Liver (tissue), 9 donors: Measurements from ENCODE around the gene SELENOV. TPM values are rescaled to one million over a fixed set of nuclear protein-coding genes. Genes with fewer than 3 reads are reported as not detected.

Experiments
- DNase-seq: peaks from one replicate; pipeline ENCODE4 v3.0.0-alpha.2; 2017; ENCODE audit warnings: low spot score
- H3K27ac ChIP-seq, 2 donors: one replicate each; pipeline ENCODE4 v1.7.0; 2013; ENCODE audit warnings: inconsistent platforms in 2 of 2, low read length in 2 of 2, control low read depth in 1 of 2, low read depth in 1 of 2, mild to moderate bottlenecking in 1 of 2
- H3K27me3 ChIP-seq, 4 donors: one replicate each; pipeline versions ENCODE4 v1.6.1 to v1.7.0; 2013; ENCODE audit warnings: low read length in 3 of 4, inconsistent platforms in 1 of 4, mild to moderate bottlenecking in 1 of 4, moderate library complexity in 1 of 4; ENCODE audit not compliant: control insufficient read depth in 4 of 4, insufficient read depth in 4 of 4
- H3K36me3 ChIP-seq, 4 donors: one replicate each; pipeline versions ENCODE4 v1.6.1 to v1.7.0; 2013; ENCODE audit warnings: low read length in 3 of 4, mild to moderate bottlenecking in 3 of 4, low read depth in 1 of 4, moderate library complexity in 1 of 4; ENCODE audit not compliant: control insufficient read depth in 4 of 4, insufficient read depth in 3 of 4
- H3K4me1 ChIP-seq, 4 donors: one replicate each; pipeline versions ENCODE4 v1.6.1 to v1.7.0; 2013; ENCODE audit warnings: low read length in 3 of 4, mild to moderate bottlenecking in 3 of 4, moderate library complexity in 1 of 4; ENCODE audit not compliant: control insufficient read depth in 4 of 4, insufficient read depth in 4 of 4
- H3K4me3 ChIP-seq, 3 donors: one replicate each; pipeline versions ENCODE4 v1.6.1 to v1.7.0; 2013; ENCODE audit warnings: low read length in 3 of 3, control low read depth in 1 of 3, low read depth in 1 of 3, mild to moderate bottlenecking in 1 of 3
- H3K9ac ChIP-seq, 2 donors: one replicate each; pipeline ENCODE4 v1.7.0; 2013; ENCODE audit warnings: low read length in 2 of 2, mild to moderate bottlenecking in 2 of 2, moderate library complexity in 2 of 2, control low read depth in 1 of 2, low read depth in 1 of 2
- H3K9me3 ChIP-seq, 4 donors: one replicate each; pipeline versions ENCODE4 v1.6.1 to v1.7.0; 2013; ENCODE audit warnings: low read length in 3 of 4; ENCODE audit not compliant: control insufficient read depth in 4 of 4
- ATF3 ChIP-seq: IDR thresholded peaks from 2 replicates; pipeline ENCODE4 v1.6.1; 2016; ENCODE audit warnings: antibody characterized with exemption
- CTCF ChIP-seq: fragments of 150-350 bp; IDR thresholded peaks from 2 replicates; pipeline ENCODE4 v1.5.1; 2017; ENCODE audit warnings: improper control_type of control experiment, low read depth, low read length; ENCODE audit not compliant: missing input control
- EGR1 ChIP-seq, 2 donors: IDR thresholded peaks; 2 replicates each; pipeline ENCODE4 v1.6.1; 2016 to 2018; ENCODE audit warnings: antibody characterized with exemption in 2 of 2, low read depth in 2 of 2
- FOXA1 ChIP-seq: IDR thresholded peaks from 2 replicates; pipeline ENCODE4 v1.6.1; 2016; ENCODE audit warnings: antibody characterized with exemption
- FOXA2 ChIP-seq: IDR thresholded peaks from 2 replicates; pipeline ENCODE4 v1.6.1; 2016; ENCODE audit warnings: antibody characterized with exemption
- GABPA ChIP-seq, 2 donors: IDR thresholded peaks in 1 of 2; conservative IDR thresholded peaks in 1 of 2; 2 replicates each; pipeline ENCODE4 v1.6.1; 2016; ENCODE audit warnings: antibody characterized with exemption in 2 of 2, mild to moderate bottlenecking in 1 of 2, moderate library complexity in 1 of 2
- HNF4A ChIP-seq, 2 donors: conservative IDR thresholded peaks; 2 replicates each; pipeline ENCODE4 v1.6.1; 2016; ENCODE audit warnings: antibody characterized with exemption in 2 of 2, mild to moderate bottlenecking in 2 of 2
- HNF4G ChIP-seq: IDR thresholded peaks from 2 replicates; pipeline ENCODE4 v1.6.1; 2016; ENCODE audit warnings: antibody characterized with exemption
- JUND ChIP-seq, 2 donors: IDR thresholded peaks; 2 replicates each; pipeline ENCODE4 v1.6.1; 2016; ENCODE audit warnings: antibody characterized with exemption in 2 of 2
- MAX ChIP-seq: IDR thresholded peaks from 2 replicates; pipeline ENCODE4 v1.6.1; 2016; ENCODE audit warnings: antibody characterized with exemption
- NR2F2 ChIP-seq: IDR thresholded peaks from 2 replicates; pipeline ENCODE4 v1.6.1; 2016; ENCODE audit warnings: antibody characterized with exemption
- RAD21 ChIP-seq, 2 donors: IDR thresholded peaks; 2 replicates each; pipeline ENCODE4 v1.6.1; 2016; ENCODE audit warnings: antibody characterized with exemption in 2 of 2, mild to moderate bottlenecking in 2 of 2
- RXRA ChIP-seq, 2 donors: IDR thresholded peaks; 2 replicates each; pipeline ENCODE4 v1.6.1; 2017 to 2018; ENCODE audit warnings: antibody characterized with exemption in 2 of 2, mild to moderate bottlenecking in 1 of 2
- SP1 ChIP-seq: IDR thresholded peaks from 2 replicates; pipeline ENCODE4 v1.6.1; 2018; ENCODE audit warnings: antibody characterized with exemption, mild to moderate bottlenecking
- TAF1 ChIP-seq: conservative IDR thresholded peaks from 2 replicates; pipeline ENCODE4 v1.6.1; 2016; ENCODE audit warnings: antibody characterized with exemption, mild to moderate bottlenecking
- YY1 ChIP-seq: IDR thresholded peaks from 2 replicates; pipeline ENCODE4 v1.6.1; 2016; ENCODE audit warnings: antibody characterized with exemption, mild to moderate bottlenecking
- ZBTB33 ChIP-seq: IDR thresholded peaks from 2 replicates; pipeline ENCODE4 v1.6.1; 2016; ENCODE audit warnings: antibody characterized with exemption
- WGBS: extraction: QIAGEN DNeasy Blood & Tissue Kit; methylation state at CpG from one replicate; pipeline ENCODE4 v1.1.7; 2013; 5-methylcytosine and 5-hydroxymethylcytosine counted together
- polyA plus RNA-seq, 2 donors: library from polyadenylated mRNA; stranded (reverse) in 1 of 2; unstranded in 1 of 2; fragments of 200-250 nt in 1 of 2; fragments of >200 nt in 1 of 2; fragmentation: Nextera tagmentation in 1 of 2; extraction: Ambion mirVana in 1 of 2; gene quantifications; one replicate each; pipeline versions ENCODE4 v1.2.1 to v1.2.3, GENCODE V29; 2013 to 2015
- total RNA-seq, 2 donors: library from RNA; depleted of rRNA; stranded (reverse); fragments of >200 nt; gene quantifications; one replicate each; pipeline ENCODE4 v1.2.3, GENCODE V29; 2014
- TF ChIP-seq, protein P1 (sequence below): IDR thresholded peaks from 2 replicates; pipeline ENCODE4 v1.6.1; 2016; ENCODE audit warnings: antibody characterized with exemption, mild to moderate bottlenecking
- donor health status: healthy.
- donor health status: healthy.
- donor health status: healthy.
- donor health status: healthy.
- donor health status: healthy.

Gene SELENOV
- total and polyA plus RNA-seq, 4 donors, result not detected

DNA sequence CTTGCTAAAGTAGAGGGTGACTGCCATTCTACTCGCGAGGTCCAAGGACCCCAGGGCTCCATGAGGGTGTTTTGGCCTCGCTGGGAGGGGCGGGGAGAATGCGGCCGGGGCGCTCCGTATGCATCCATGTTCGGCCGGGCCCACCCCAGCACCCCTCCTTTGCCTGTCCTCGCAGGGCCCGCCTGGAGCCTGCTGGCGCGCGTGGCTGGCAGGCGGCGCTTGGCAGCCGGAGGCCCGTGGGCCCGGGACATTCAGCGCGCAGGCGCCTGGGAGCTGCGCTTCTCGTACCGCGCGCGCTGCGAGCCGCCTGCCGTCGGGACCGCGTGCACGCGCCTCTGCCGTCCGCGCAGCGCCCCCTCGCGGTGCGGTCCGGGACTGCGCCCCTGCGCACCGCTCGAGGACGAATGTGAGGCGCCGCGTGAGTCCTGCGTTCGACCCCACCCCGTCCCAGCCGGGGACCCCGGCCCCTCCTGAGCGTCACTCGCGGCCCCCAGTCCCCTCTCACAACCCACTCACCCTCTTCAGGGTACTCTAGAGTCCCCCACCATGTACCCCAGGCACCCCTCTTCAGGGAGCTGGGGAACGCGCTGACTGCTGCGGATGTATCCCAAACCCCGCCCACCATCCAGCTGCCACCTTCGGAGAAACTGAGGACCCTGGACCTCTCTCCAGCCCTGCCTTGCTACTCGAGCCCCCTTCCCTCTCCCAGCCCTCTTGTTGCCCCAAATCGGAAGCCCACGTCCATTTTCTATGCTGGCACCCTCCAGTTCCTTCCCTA, 12.1 kb upstream of the SELENOV start:
- H3K4me3 ChIP-seq, result no peak overlapping the region
- no peaks in the 10 kb centered on the region for H3K9me3 ChIP-seq
- no peaks in the 10 kb centered on the region for H3K36me3 ChIP-seq
- no peak overlapping the region for H3K27ac ChIP-seq
- peaks cover 2 to 22% (median 16%) of the 10 kb centered on the region in 4 donors for H3K4me1 ChIP-seq
- WGBS, result 16% methylated on average over 69 of the region's 69 CpGs
- peaks cover 2 to 21% (median 11%) of the 10 kb centered on the region in 4 donors for H3K27me3 ChIP-seq
- no peak overlapping the region for H3K9ac ChIP-seq
- DNase-seq, result peak; percentile 75
- TF ChIP-seq CTCF, result peak; percentile 69
- TF ChIP-seq RAD21 (IDR thresholded peaks at IDR 0.05), result peak in 1 of 2 donors; percentile 27
- TF ChIP-seq HNF4A (conservative IDR thresholded peaks at IDR 0.05), result no peak

- peaks cover 2 to 19% (median 7%) of the 10 kb centered on the region in 4 donors for H3K27me3 ChIP-seq
- H3K36me3 ChIP-seq, result no peaks in the 10 kb centered on the region
- no peak overlapping the region for H3K27ac ChIP-seq
- DNase-seq, result no peak
- no peak overlapping the region for H3K9ac ChIP-seq
- H3K9me3 ChIP-seq, result no peaks in the 10 kb centered on the region
- peak overlapping the region in 1 of 3 donors; percentile 43 for H3K4me3 ChIP-seq
- peaks cover 2 to 14% (median 12%) of the 10 kb centered on the region in 4 donors for H3K4me1 ChIP-seq
- 58% methylated on average over 7 of the region's 7 CpGs for WGBS
- no peak for TF ChIP-seq YY1
- no peak for TF ChIP-seq MAX
- TF ChIP-seq HNF4A (conservative IDR thresholded peaks at IDR 0.05), result no peak
- TF ChIP-seq SP1, result no peak
- no peak for TF ChIP-seq JUND (IDR thresholded peaks at IDR 0.05)
- no peak for TF ChIP-seq ZBTB33
- no peak for TF ChIP-seq HNF4G
- TF ChIP-seq CTCF, result no peak
- TF ChIP-seq GABPA (IDR thresholded peaks at IDR 0.05 in 1 of 2, conservative IDR thresholded peaks at IDR 0.05 in 1 of 2), result no peak
- TF ChIP-seq RXRA (IDR thresholded peaks at IDR 0.05), result no peak
- TF ChIP-seq EGR1 (IDR thresholded peaks at IDR 0.05; ENCODE audit: low read depth in 2 of 2), result no peak
- no peak for TF ChIP-seq NR2F2
- no peak for TF ChIP-seq TAF1
- TF ChIP-seq, protein P1, sequence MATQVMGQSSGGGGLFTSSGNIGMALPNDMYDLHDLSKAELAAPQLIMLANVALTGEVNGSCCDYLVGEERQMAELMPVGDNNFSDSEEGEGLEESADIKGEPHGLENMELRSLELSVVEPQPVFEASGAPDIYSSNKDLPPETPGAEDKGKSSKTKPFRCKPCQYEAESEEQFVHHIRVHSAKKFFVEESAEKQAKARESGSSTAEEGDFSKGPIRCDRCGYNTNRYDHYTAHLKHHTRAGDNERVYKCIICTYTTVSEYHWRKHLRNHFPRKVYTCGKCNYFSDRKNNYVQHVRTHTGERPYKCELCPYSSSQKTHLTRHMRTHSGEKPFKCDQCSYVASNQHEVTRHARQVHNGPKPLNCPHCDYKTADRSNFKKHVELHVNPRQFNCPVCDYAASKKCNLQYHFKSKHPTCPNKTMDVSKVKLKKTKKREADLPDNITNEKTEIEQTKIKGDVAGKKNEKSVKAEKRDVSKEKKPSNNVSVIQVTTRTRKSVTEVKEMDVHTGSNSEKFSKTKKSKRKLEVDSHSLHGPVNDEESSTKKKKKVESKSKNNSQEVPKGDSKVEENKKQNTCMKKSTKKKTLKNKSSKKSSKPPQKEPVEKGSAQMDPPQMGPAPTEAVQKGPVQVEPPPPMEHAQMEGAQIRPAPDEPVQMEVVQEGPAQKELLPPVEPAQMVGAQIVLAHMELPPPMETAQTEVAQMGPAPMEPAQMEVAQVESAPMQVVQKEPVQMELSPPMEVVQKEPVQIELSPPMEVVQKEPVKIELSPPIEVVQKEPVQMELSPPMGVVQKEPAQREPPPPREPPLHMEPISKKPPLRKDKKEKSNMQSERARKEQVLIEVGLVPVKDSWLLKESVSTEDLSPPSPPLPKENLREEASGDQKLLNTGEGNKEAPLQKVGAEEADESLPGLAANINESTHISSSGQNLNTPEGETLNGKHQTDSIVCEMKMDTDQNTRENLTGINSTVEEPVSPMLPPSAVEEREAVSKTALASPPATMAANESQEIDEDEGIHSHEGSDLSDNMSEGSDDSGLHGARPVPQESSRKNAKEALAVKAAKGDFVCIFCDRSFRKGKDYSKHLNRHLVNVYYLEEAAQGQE, result no peak
- TF ChIP-seq ATF3, result no peak
- TF ChIP-seq FOXA1, result no peak
- TF ChIP-seq RAD21 (IDR thresholded peaks at IDR 0.05), result no peak
- no peak for TF ChIP-seq FOXA2
Measured at GRCh38 chr19:39506598-39506943, 8.4 kb upstream of the SELENOV start.
